Posterior cingulate gyrus (tissue), 11 donors: ENCODE data around the gene SLC6A18.
A peak's percentile ranks its signal among the peaks of the same experiment; 100 is the strongest.
"Not testable (repeated sequence)": the region's sequence is repeated elsewhere in the genome, so short reads cannot be mapped to it uniquely, and the experiment has no call there.

Experiments
- DNase-seq, 10 donors: peaks; one replicate each; pipeline versions ENCODE4 v3.0.0 to v3.0.0-alpha.2; 2020 to 2021; ENCODE audit warnings: mixed read lengths in 3 of 10
- intact Hi-C: fragments of 100-400 bp; cut with DNase I; formaldehyde crosslinking; loops from one replicate; pipeline ENCODE4 v1.15.1; 2023

The SLC6A18 gene

DNA sequence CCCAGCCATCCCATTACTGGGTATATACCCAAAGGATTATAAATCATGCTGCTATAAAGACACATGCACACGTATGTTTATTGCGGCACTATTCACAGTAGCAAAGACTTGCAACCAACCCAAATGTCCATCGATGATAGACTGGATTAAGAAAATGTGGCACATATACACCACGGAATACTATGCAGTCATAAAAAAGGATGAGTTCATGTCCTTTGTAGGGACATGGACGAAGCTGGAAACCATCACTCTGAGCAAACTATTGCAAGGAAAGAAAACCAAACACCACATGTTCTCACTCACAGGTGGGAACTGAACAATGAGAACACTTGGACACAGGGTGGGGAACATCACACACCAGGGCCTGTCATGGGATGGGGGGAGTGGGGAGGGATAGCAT lies 42.3 kb downstream of the SLC6A18 start:
- intact Hi-C loops, DNase-seq: not testable (repeated sequence)

DNA sequence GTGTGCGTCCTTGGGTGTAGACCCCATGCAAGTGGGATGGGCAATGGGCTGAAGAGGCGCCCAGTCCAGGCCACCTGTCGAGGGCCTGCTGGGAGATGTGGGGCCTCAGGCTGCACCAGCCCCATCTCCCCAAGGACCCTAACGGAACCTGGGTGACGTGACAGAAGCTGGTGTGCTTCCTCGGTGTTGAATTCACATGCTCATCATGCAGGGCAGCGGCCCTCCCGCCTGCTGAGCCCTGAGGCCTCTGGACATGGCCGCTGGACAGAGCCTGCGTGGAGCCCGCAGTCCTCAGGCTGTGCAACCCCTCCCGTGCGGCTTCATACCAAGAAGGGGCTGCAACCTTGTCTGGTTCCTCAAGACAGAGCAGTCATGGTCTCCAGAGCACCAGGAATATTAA lies 42.9 kb downstream of the SLC6A18 start:
- DNase-seq = peak in 1 of 10 donors; percentile 67
- intact Hi-C loops = no loop called here

DNA sequence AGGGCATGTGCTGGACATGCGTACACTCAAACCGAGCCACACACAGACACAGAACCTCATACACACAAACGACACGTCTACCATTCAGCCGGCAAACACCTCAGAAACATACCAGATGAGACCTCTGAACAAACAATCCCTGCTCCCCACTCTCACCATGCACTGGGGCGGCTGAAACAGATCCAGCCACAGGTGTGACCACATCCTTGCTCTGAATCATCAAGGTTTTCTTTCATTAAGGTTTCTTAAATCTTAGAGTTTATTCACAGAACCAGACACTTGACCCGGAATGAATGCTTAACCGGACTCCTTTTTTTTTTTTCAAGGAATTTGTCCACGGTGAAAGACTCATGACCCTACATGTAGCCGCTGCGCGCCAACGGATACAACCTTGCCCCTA lies 43.5 kb downstream of the SLC6A18 start:
- DNase-seq = no peak
- intact Hi-C loops = no loop called here

- intact Hi-C loops = no loop called here
- DNase-seq = peak in 1 of 10 donors; percentile 63
Observed at GRCh38 chr5:1270426-1270825, 45.2 kb downstream of the SLC6A18 start.

- DNase-seq = peak in 2 of 10 donors; percentile 37 to 74
- intact Hi-C loops = no loop called here
Observed at GRCh38 chr5:1270933-1271914, 46.0 kb downstream of the SLC6A18 start.

- DNase-seq = peak in 2 of 10 donors; percentile 62 to 74
- intact Hi-C loops = no loop called here
Observed at GRCh38 chr5:1272201-1272600, 47.0 kb downstream of the SLC6A18 start.

GRCh38 chr5:1273745-1274144 lies 48.6 kb downstream of the SLC6A18 start:
- peak in 2 of 10 donors; percentile 24 to 74 for DNase-seq
- intact Hi-C loops = no loop called here

GRCh38 chr5:1274471-1274870 lies 49.3 kb downstream of the SLC6A18 start:
- intact Hi-C loops = no loop called here
- DNase-seq = peak in 1 of 10 donors; percentile 51

- not testable (repeated sequence) for DNase-seq
Observed at GRCh38 chr5:1275397-1276391, 50.5 kb downstream of the SLC6A18 start.

DNA sequence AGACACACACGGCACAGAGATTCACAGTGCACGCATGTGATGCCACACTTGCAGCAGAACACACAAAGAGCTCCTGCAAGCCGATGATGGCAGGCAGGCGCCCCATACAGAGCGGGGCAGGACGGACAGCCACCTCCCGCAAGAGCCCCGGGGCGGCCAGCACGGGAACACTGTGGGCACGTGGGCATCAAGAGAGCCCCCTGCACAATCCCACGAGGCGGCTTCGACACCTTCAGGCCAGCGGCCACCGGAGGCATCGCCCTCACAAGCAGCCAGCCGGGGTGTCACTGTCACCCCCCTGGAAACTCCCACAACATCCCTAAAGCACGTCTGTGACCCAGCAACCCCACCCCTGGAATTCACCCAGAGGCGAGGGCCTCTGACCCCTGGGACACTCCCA lies 51.7 kb downstream of the SLC6A18 start:
- peak in 3 of 10 donors; percentile 4 to 78 (median 58) for DNase-seq
- intact Hi-C loops = no loop called here

More at GRCh38 chr5:1275397-1276391, 50.5 kb downstream of the SLC6A18 start:
- intact Hi-C loops = not testable (repeated sequence)

DNA sequence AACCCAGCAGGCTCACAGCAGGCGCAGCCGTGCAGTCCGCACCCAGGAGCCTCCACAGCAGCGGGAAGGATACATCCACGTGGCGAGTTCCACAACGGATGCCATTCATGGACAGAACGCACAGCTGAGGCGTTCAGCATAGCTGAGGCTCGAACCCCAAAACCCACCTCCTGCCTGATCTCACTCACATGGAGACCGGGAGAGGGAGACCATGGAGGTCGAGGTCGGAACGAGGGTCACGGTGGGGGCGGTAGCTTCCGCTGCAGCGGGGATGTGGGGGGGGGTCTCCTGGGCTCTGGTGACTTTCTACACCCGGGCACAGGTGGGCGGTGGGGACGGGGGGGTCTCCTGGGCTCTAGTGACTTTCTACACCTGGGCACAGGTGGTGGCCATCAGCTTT lies 52.1 kb downstream of the SLC6A18 start:
- intact Hi-C loops = no loop called here
- DNase-seq = peak in 2 of 10 donors; percentile 47 to 69

DNA sequence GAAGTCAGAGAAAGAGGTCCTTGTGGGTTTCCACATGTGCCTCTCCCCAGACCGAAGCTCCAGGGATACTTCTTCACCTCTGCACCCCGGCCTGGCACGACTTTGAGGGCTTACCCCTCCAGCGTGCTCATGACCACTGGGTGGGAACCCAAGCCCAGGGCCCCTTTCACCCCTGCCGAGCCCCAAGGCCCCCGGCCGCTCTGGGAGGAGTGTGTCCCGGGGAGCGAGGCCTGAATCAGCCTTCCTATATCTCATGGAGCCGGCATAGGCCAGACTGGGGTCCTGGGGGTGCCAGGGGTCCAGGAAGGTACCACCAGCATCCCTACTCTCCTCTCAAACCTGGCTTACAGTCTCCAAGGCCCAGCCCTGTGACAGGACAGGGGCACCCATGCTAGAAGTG lies 52.6 kb downstream of the SLC6A18 start:
- intact Hi-C loops = no loop called here
- DNase-seq = peak in 3 of 10 donors; percentile 31 to 72 (median 62)

GRCh38 chr5:1278216-1278615 lies 53.0 kb downstream of the SLC6A18 start:
- intact Hi-C loops = no loop called here
- DNase-seq = peak in 2 of 10 donors; percentile 21 to 36

DNA sequence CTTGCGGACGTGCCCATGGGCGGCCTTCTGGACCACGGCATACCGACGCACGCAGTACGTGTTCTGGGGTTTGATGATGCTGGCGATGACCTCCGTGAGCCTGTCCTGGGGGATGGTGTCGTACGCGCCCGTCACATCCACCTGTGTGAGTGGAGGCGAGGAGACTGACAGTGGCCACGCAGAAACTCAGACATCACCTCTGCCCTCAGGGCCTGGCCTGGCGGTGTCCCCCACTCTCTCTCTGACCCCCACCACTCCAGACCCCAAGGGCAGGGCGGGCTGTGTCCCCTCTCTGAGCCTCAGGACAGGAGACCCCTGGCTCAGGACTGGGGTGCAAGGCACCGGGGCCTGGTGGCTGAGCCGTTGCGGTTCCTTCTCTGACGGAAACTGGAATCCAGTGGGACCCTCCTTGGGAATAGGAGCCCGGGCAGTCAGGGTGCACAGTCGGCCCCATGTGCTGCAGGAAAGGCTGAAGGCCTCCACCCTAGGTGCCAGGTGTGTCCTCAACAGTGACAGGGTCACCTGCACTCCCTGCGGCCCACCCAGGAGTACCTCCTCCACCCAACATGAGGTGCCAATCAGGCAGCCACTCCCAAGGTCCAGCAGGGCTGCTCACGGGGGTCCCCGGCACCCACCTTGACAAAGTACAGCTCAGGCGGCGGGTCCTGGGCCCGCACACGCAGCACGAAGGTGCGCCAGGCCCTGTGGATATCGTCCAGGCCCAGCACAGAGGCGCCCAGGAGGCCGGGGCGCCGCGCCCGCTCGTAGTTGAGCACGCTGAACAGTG lies 53.7 kb downstream of the SLC6A18 start:
- intact Hi-C loops = no loop called here
- peak in 4 of 10 donors; percentile 22 to 78 (median 63) for DNase-seq

- intact Hi-C loops = no loop called here
Observed at GRCh38 chr5:1279443-1280151, 54.4 kb downstream of the SLC6A18 start.

GRCh38 chr5:1280177-1281037 lies 55.2 kb downstream of the SLC6A18 start:
- peak in 4 of 10 donors; percentile 17 to 67 (median 63) for DNase-seq
- intact Hi-C loops = no loop called here

More at GRCh38 chr5:1279443-1280151, 54.4 kb downstream of the SLC6A18 start:
- peak in 4 of 10 donors; percentile 19 to 74 (median 57) for DNase-seq

- peak in 4 of 10 donors; percentile 2 to 80 (median 46) for DNase-seq
- intact Hi-C loops = no loop called here
Observed at GRCh38 chr5:1281038-1281882, 56.1 kb downstream of the SLC6A18 start.
